Uterus (tissue), 2 donors: Measurements from ENCODE around the gene GDF9.

ENCODE experiments used
- CTCF ChIP-seq, 4 experiments: fragments of 200-600 bp in 2 of 4; fragments of 450-650 bp in 2 of 4; sonication (generic) in 2 of 4; IDR thresholded peaks; one replicate each; pipeline ENCODE4 v1.5.1; 2016 to 2019; ENCODE audit warnings: antibody characterized with exemption in 4 of 4, mild to moderate bottlenecking in 2 of 4, moderate library complexity in 1 of 4
- POLR2A ChIP-seq, 2 donors: fragments of 450-650 bp; IDR thresholded peaks; one replicate each; pipeline ENCODE4 v1.6.1; 2016; ENCODE audit warnings: antibody characterized with exemption in 2 of 2, mild to moderate bottlenecking in 1 of 2, moderate library complexity in 1 of 2

- TF ChIP-seq CTCF (IDR thresholded peaks at IDR 0.05) (no peak), POLR2A (IDR thresholded peaks at IDR 0.05) (no peak)
Observed at GRCh38 chr5:132815454-132815853, 50.8 kb downstream of the GDF9 start.
